Activated effector memory CD4-positive, alpha-beta T cell treated with Interleukin-2 at 50 U/mL for 16 hours (primary cell): ENCODE measurements around the gene CPE.

Experiments
- DNase-seq: peaks from one replicate; pipeline ENCODE4 v3.0.0-alpha.2; 2020

Gene CPE

GRCh38 chr4:165516281-165516833, 137.5 kb downstream of the CPE start:
- DNase-seq = no peak

GRCh38 chr4:165517216-165517615, 138.4 kb downstream of the CPE start:
- no peak for DNase-seq

- DNase-seq = no peak
Measured at GRCh38 chr4:165518024-165518616, 139.3 kb downstream of the CPE start.

GRCh38 chr4:165518686-165519085, 139.9 kb downstream of the CPE start:
- DNase-seq = no peak

GRCh38 chr4:165519591-165519990, 140.8 kb downstream of the CPE start:
- no peak for DNase-seq

- DNase-seq = no peak
Measured at GRCh38 chr4:165520086-165520485, 141.3 kb downstream of the CPE start.

GRCh38 chr4:165522050-165522449, 143.2 kb downstream of the CPE start:
- no peak for DNase-seq

- no peak for DNase-seq
Measured at GRCh38 chr4:165524532-165525190, 145.9 kb downstream of the CPE start.

GRCh38 chr4:165532976-165533375, 154.2 kb downstream of the CPE start:
- DNase-seq = no peak

GRCh38 chr4:165537028-165537648, 158.3 kb downstream of the CPE start:
- no peak for DNase-seq

GRCh38 chr4:165539801-165540200, 161.0 kb downstream of the CPE start:
- DNase-seq = no peak

GRCh38 chr4:165540206-165540830, 161.5 kb downstream of the CPE start:
- DNase-seq = no peak

- no peak for DNase-seq
Measured at GRCh38 chr4:165541851-165542459, 163.1 kb downstream of the CPE start.

- DNase-seq = no peak
Measured at GRCh38 chr4:165542476-165542875, 163.7 kb downstream of the CPE start.
